Activated CD4-positive, alpha-beta T cell treated with anti-CD3 and anti-CD28 coated beads, Interleukin-2, amount 10 ng/mL, durations not matched to agents 24 days and 14 days (primary cell): ENCODE data around the gene CTU2. TPM values are rescaled to one million over a fixed set of nuclear protein-coding genes. Genes with fewer than 3 reads are reported as not detected.

Experiments
- DNase-seq: peaks from one replicate; pipeline ENCODE4 v3.0.0; 2022
- H3K27ac Mint-ChIP-seq: one replicate; pipeline ENCODE4 v1.8.0; 2022; ENCODE audit warnings: mild to moderate bottlenecking, mixed read lengths
- H3K27me3 Mint-ChIP-seq: one replicate; pipeline ENCODE4 v1.8.0; 2022; ENCODE audit warnings: mixed read lengths
- H3K36me3 Mint-ChIP-seq: one replicate; pipeline ENCODE4 v1.8.0; 2022; ENCODE audit warnings: low read depth, mild to moderate bottlenecking, mixed read lengths
- H3K4me1 Mint-ChIP-seq: one replicate; pipeline ENCODE4 v1.8.0; 2021; ENCODE audit warnings: mixed read lengths
- H3K4me3 Mint-ChIP-seq: one replicate; pipeline ENCODE4 v1.8.0; 2022; ENCODE audit warnings: mild to moderate bottlenecking, moderate library complexity, mixed read lengths
- H3K9me3 Mint-ChIP-seq: one replicate; pipeline ENCODE4 v1.8.0; 2021; ENCODE audit warnings: mixed read lengths
- intact Hi-C: fragments of 100-400 bp; cut with micrococcal nuclease; formaldehyde crosslinking; loops from one replicate; pipeline ENCODE4 v1.15.1; 2023
- total RNA-seq: library from RNA; stranded (reverse); gene quantifications from 2 replicates; pipeline ENCODE4 v1.2.3, GENCODE V29; 2022

CTU2 gene
- total RNA-seq, 1 donor from 2014 or later, result 69.9 TPM

DNA sequence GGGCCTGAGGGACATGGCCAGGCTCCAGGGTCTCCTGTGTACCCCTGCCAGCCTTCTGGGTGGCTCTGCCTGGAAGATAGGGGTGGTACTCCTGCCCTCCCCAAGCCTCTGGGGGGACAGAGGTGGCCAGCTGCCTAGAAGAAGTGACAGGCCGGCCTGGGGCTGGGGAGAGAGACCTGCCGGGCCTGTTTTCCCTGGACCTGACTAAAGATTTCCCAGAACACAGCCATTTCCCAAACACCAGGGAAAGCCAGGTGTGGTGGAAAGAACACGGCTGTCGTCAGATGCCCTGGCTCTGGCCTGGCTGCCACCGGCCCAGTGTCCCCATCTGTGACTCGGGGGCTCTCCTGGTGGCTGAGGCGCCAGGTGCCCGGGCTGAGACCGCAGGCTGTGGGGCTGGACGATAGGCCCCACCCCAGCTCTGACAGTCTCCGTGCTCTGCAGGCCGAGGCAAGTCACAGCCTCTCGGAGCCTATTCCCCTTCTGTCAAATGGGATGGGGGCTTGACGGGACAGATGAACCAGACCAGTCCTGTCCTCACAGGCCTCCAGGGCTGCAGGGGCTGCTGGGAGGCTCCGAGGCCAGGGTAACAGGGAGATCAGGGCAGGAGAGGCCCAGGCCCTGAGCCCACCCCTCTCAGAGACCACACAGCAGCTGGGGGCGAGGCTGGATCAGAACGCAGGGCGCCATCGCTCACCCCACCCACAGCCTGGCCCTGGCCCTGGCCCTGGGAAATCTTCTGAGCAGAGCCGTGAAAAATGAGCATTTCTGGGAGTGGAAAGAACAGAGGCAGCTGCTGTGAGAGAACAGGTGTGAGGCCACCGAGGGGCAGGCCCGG is 33.1 kb downstream of the CTU2 start:
- Mint-ChIP-seq H3K4me3 (no peak overlapping the region), H3K36me3 (peaks cover 11% of the 10 kb centered on the region), H3K4me1 (peaks cover 5% of the 10 kb centered on the region), H3K9me3 (no peaks in the 10 kb centered on the region), H3K27ac (no peak overlapping the region), H3K27me3 (no peaks in the 10 kb centered on the region)
- no peak for DNase-seq
- intact Hi-C loops, result no loop called here

DNA sequence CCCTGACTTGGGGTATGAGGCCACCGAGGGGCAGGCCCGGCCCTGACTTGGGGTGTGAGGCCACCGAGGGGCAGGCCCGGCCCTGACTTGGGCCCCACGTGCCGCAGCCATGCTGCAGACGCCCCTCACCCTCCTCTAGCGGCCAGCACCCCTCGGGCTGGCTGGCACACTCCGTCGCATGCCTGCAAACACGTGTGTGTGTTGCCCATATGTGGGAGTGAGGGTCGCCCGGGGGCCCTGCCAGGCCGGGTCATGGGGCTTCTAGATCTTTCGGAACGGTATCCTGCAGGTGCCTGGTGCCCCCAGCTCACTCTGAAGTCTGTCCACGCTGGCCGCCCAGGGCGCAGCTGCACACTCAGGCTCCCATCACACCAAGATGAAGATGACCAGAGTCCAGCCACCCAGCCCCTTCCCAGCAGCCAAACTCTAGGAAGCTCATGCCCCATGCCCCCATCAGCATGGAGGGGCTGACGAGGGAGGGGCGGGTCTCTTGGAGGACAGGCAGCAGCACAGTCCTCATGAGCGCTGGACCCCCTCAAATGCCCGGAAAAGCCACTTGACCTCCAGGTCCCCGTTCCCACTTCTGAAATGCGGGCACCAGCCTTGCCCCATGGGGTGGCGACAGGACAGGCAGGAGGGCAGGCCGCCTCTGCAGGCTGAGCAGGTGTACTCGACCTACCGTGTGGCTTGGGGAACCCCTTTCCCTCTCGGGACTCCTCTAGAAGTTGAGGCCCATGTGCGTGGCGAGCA is 33.8 kb downstream of the CTU2 start:
- DNase-seq, result no peak
- Mint-ChIP-seq H3K36me3 (peaks cover 9% of the 10 kb centered on the region), H3K27me3 (no peaks in the 10 kb centered on the region), H3K9me3 (no peaks in the 10 kb centered on the region), H3K27ac (no peak overlapping the region), H3K4me3 (no peak overlapping the region), H3K4me1 (peaks cover 8% of the 10 kb centered on the region)
- intact Hi-C loops, result loop anchor here (10.0 kb wide), 1 partner anchor 425 kb away; no protein-coding TSS in a partner anchor

GRCh38 chr16:88740727-88741055 is 34.4 kb downstream of the CTU2 start:
- H3K27me3 Mint-ChIP-seq, result no peaks in the 10 kb centered on the region
- no peaks in the 10 kb centered on the region for H3K9me3 Mint-ChIP-seq
- intact Hi-C loops, result loop anchor here (10.0 kb wide), 1 partner anchor 424 kb away; no protein-coding TSS in a partner anchor
- no peak for DNase-seq
- H3K36me3 Mint-ChIP-seq, result peaks cover 7% of the 10 kb centered on the region
- no peak overlapping the region for H3K27ac Mint-ChIP-seq
- peaks cover 13% of the 10 kb centered on the region for H3K4me1 Mint-ChIP-seq
- H3K4me3 Mint-ChIP-seq, result no peak overlapping the region

DNA sequence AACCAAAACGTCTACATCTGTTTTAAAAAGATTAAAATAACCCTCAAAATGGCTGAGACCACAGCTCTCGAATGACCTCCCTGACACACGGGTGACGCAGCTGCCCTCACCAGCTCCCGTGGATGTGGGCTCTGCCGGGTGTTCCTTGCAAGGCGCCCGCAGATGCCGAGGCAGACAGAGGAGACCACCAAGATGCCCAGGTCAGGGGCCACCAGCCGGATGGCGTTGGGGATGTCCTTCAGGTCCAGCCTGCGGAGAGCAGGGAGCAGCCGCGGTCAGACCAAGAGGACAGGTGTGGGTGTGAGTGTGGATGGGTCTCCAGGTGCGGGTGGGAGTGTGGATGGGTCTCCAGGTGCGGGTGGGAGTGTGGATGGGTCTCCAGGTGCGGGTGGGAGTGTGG is 35.1 kb downstream of the CTU2 start:
- intact Hi-C loops, result loop anchor here (10.0 kb wide), 1 partner anchor 423 kb away; no protein-coding TSS in a partner anchor
- DNase-seq, result no peak
- peaks cover 18% of the 10 kb centered on the region for H3K4me1 Mint-ChIP-seq
- no peak overlapping the region for H3K27ac Mint-ChIP-seq
- H3K36me3 Mint-ChIP-seq, result peaks cover 9% of the 10 kb centered on the region
- H3K27me3 Mint-ChIP-seq, result no peaks in the 10 kb centered on the region
- H3K9me3 Mint-ChIP-seq, result no peaks in the 10 kb centered on the region
- no peak overlapping the region for H3K4me3 Mint-ChIP-seq

- intact Hi-C loops, result loop anchor here (10.0 kb wide), 1 partner anchor 422 kb away; no protein-coding TSS in a partner anchor
- peaks cover 21% of the 10 kb centered on the region for H3K4me1 Mint-ChIP-seq
- H3K36me3 Mint-ChIP-seq, result peaks cover 12% of the 10 kb centered on the region
- no peak overlapping the region for H3K4me3 Mint-ChIP-seq
- H3K27ac Mint-ChIP-seq, result no peak overlapping the region
- no peaks in the 10 kb centered on the region for H3K9me3 Mint-ChIP-seq
- no peaks in the 10 kb centered on the region for H3K27me3 Mint-ChIP-seq
- no peak for DNase-seq
These were observed 36.7 kb downstream of the CTU2 start for GRCh38 chr16:88742896-88743605.

DNA sequence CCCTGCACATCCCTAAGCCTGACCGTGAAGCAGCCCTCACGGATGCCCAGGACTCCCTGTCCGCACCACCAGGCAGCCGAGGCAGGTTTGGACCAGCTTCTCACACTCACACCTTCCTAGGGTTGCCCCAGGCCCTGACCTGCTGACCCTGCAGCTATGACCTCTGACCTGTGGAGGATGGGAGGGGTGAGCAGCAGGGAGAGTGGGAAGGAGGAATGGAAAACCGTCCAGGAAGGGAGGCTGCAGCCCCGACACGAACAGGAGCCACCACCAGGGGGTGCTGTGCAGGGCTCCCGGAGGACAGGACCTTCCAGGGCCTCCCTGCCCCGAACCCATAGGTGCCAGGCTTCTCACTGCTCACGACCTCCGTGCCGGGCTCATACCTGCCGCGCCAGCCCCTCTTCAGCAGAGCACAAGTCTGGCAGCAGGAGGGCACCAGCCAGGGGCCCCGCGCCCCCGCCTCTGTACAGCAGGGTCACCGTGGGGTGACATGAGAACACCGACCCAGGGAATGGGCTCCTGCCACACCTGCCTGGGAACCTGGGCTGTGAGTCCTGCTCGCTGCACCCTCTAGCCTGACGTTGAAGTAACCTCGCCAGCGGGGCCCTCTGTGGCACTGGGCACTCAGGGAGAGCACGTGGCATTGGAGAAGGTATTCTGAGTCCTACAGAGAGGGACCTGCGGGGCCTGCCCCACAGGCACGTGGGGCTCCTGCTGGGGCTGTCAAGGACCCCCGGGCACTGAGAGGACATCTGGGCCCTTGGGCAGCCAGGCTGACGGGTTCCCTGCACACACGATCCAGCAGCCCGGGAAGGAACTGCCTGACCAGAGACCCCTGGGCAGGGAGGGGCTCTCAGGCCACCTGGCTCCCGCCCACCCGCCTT is 37.6 kb downstream of the CTU2 start:
- H3K9me3 Mint-ChIP-seq, result no peaks in the 10 kb centered on the region
- intact Hi-C loops, result loop anchor here (2.0 to 10.0 kb wide), 2 partner anchors 39 to 421 kb away; no protein-coding TSS in a partner anchor
- H3K27ac Mint-ChIP-seq, result no peak overlapping the region
- H3K27me3 Mint-ChIP-seq, result no peaks in the 10 kb centered on the region
- no peak overlapping the region for H3K4me3 Mint-ChIP-seq
- DNase-seq, result peak; percentile 91
- H3K36me3 Mint-ChIP-seq, result peaks cover 10% of the 10 kb centered on the region
- peaks cover 23% of the 10 kb centered on the region for H3K4me1 Mint-ChIP-seq

- Mint-ChIP-seq H3K27ac (no peak overlapping the region), H3K36me3 (peaks cover 10% of the 10 kb centered on the region), H3K9me3 (no peaks in the 10 kb centered on the region), H3K4me3 (no peak overlapping the region), H3K4me1 (peaks cover 23% of the 10 kb centered on the region), H3K27me3 (no peaks in the 10 kb centered on the region)
- DNase-seq, result no peak
- intact Hi-C loops, result loop anchor here (2.0 to 10.0 kb wide), 3 partner anchors 38 to 472 kb away; partner anchors contain the start of gene ZNF778
These were observed 38.5 kb downstream of the CTU2 start for GRCh38 chr16:88744577-88745521.

- Mint-ChIP-seq H3K27ac (no peak overlapping the region), H3K4me1 (peaks cover 23% of the 10 kb centered on the region), H3K36me3 (peaks cover 5% of the 10 kb centered on the region), H3K27me3 (no peaks in the 10 kb centered on the region), H3K4me3 (no peak overlapping the region), H3K9me3 (no peaks in the 10 kb centered on the region)
- intact Hi-C loops, result loop anchor here (5.0 to 10.0 kb wide), 2 partner anchors 418 to 471 kb away; partner anchors contain the start of gene ZNF778
- no peak for DNase-seq
These were observed 40.2 kb downstream of the CTU2 start for GRCh38 chr16:88746506-88746905.

DNA sequence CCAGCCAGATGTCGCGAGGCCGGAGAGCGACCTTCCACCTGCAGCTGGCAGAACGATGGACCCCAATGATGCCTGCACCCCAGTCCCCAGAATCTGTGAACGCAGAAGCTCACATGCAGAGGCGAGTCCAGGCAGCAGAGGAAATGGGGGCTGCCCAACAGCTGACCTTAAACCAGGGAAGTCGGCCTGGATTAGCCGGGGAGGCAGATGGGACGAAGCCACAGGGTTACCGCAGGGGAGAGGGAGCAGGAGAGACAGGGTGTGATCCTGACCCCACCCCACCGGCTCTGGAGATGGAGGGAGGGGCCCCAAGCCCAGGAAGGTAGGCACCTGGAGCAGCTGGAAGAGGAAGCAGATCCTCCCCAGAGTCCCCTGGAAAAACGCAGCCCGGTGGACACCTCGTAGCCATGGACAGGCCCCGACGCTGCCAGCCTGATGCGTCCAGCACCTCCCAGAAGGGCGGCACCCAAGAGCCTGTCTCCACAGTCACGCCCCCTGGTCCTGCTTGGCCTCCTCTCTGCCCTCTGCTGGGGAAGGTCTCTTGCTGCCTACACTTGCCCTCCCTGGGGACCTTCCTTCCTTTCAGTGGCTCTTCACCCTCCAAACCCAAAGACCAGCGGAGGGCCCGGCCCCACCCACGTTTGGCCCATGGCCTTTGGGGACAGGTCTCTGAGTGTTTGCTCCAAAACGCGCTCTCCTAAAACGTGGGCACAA is 41.4 kb downstream of the CTU2 start:
- Mint-ChIP-seq H3K9me3 (no peaks in the 10 kb centered on the region), H3K27ac (peak overlapping the region; percentile 34), H3K4me1 (peaks cover 23% of the 10 kb centered on the region), H3K36me3 (peaks cover 5% of the 10 kb centered on the region), H3K4me3 (no peak overlapping the region), H3K27me3 (no peaks in the 10 kb centered on the region)
- DNase-seq, result peak; percentile 79
- intact Hi-C loops, result loop anchor here (5.0 to 10.0 kb wide), 2 partner anchors 417 to 470 kb away; partner anchors contain the start of gene ZNF778

- no peak overlapping the region for H3K27ac Mint-ChIP-seq
- no peaks in the 10 kb centered on the region for H3K9me3 Mint-ChIP-seq
- H3K4me1 Mint-ChIP-seq, result peaks cover 23% of the 10 kb centered on the region
- no peaks in the 10 kb centered on the region for H3K27me3 Mint-ChIP-seq
- peaks cover 5% of the 10 kb centered on the region for H3K36me3 Mint-ChIP-seq
- H3K4me3 Mint-ChIP-seq, result no peak overlapping the region
- no peak for DNase-seq
- intact Hi-C loops, result loop anchor here (5.0 to 10.0 kb wide), 2 partner anchors 416 to 469 kb away; partner anchors contain the start of gene ZNF778
These were observed 42.1 kb downstream of the CTU2 start for GRCh38 chr16:88748364-88748763.

DNA sequence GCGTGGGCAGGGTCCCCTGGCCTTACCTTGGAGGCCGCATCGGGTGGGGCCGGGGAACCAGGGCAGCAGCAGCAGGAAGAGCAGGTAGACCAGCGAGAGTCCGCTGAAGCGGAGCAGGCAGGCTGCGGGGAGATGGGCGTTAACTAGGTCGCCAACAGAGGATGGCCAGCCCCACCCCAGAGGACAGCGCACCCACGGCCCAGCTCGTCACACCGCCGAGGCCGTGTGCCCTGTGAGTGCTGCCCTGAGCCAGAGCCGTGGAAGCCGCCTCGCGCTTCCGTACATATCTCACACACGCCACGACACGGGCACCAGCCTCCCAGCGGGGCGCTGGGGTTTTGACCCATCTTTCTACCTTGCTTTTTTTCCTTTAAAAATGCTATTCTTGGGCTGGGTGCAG is 43.1 kb downstream of the CTU2 start:
- no peak for DNase-seq
- H3K4me1 Mint-ChIP-seq, result peaks cover 20% of the 10 kb centered on the region
- intact Hi-C loops, result loop anchor here (5.0 to 10.0 kb wide), 2 partner anchors 415 to 468 kb away; partner anchors contain the start of gene ZNF778
- no peaks in the 10 kb centered on the region for H3K9me3 Mint-ChIP-seq
- peaks cover 5% of the 10 kb centered on the region for H3K36me3 Mint-ChIP-seq
- no peak overlapping the region for H3K27ac Mint-ChIP-seq
- no peaks in the 10 kb centered on the region for H3K27me3 Mint-ChIP-seq
- H3K4me3 Mint-ChIP-seq, result no peak overlapping the region
